SK-N-SH treated with all-trans-retinoic acid at 6 μM for 48 hours (cell line): ENCODE measurements around the gene OR6M1.

Source experiments
- ATAC-seq: fragments of 200-7000 bp; cut with Tn5 transposase; 3 replicates; pipeline ENCODE4 v1.9.1; 2020; ENCODE audit warnings: mild to moderate bottlenecking, moderate library complexity
- ARNTL ChIP-seq: fragments of 450-650 bp; formaldehyde crosslinking; IDR thresholded peaks from 2 replicates; pipeline ENCODE4 v1.5.0; 2020; ENCODE audit warnings: low read depth, mild to moderate bottlenecking, moderate library complexity, borderline replicate concordance
- BACH2 ChIP-seq: fragments of 250-450 bp; sonication (Bioruptor Pico); IDR thresholded peaks from 2 replicates; pipeline ENCODE4 v1.9.0; 2021; ENCODE audit warnings: mild to moderate bottlenecking, borderline replicate concordance
- CREB5 ChIP-seq: fragments of 250-450 bp; sonication (Bioruptor Pico); IDR thresholded peaks from 2 replicates; pipeline ENCODE4 v1.5.1; 2020; ENCODE audit warnings: low read depth, mild to moderate bottlenecking, moderate library complexity
- CSDC2 ChIP-seq: fragments of 250-450 bp; sonication (Bioruptor Pico); IDR thresholded peaks from 2 replicates; pipeline ENCODE4 v1.5.0; 2020; ENCODE audit warnings: mild to moderate bottlenecking, moderate library complexity
- CSRNP3 ChIP-seq: fragments of 250-450 bp; sonication (Bioruptor Pico); IDR thresholded peaks from 2 replicates; pipeline ENCODE4 v1.5.1; 2021; ENCODE audit warnings: mild to moderate bottlenecking, moderate library complexity
- ESRRG ChIP-seq: fragments of 250-450 bp; sonication (Bioruptor Pico); IDR thresholded peaks from 2 replicates; pipeline ENCODE4 v1.6.1; 2021; ENCODE audit warnings: mild to moderate bottlenecking
- GLIS3 ChIP-seq: fragments of 250-450 bp; sonication (Bioruptor Pico); IDR thresholded peaks from 2 replicates; pipeline ENCODE4 v1.5.0; 2020; ENCODE audit warnings: mild to moderate bottlenecking, moderate library complexity
- ISL1 ChIP-seq: fragments of 250-450 bp; sonication (Bioruptor Pico); IDR thresholded peaks from 2 replicates; pipeline ENCODE4 v2.1.2; 2022; ENCODE audit warnings: mild to moderate bottlenecking, moderate library complexity
- OSR1 ChIP-seq: fragments of 250-450 bp; sonication (Bioruptor Pico); IDR thresholded peaks from 2 replicates; pipeline ENCODE4 v1.8.0; 2022; ENCODE audit warnings: moderate library complexity, mild to moderate bottlenecking, inconsistent platforms
- POU6F1 ChIP-seq: fragments of 250-450 bp; sonication (Bioruptor Pico); IDR thresholded peaks from 2 replicates; pipeline ENCODE4 v1.8.0; 2021; ENCODE audit warnings: low read depth, mild to moderate bottlenecking, moderate library complexity, borderline replicate concordance
- PPARA ChIP-seq: fragments of 250-450 bp; sonication (Bioruptor Pico); IDR thresholded peaks from 2 replicates; pipeline ENCODE4 v1.5.0; 2020; ENCODE audit warnings: mild to moderate bottlenecking, borderline replicate concordance
- RARB ChIP-seq: fragments of 250-450 bp; sonication (Bioruptor Pico); IDR thresholded peaks from 2 replicates; pipeline ENCODE4 v1.8.0; 2021; ENCODE audit warnings: mild to moderate bottlenecking, moderate library complexity
- SNAI2 ChIP-seq: fragments of 250-450 bp; sonication (Bioruptor Pico); IDR thresholded peaks from 2 replicates; pipeline ENCODE4 v1.5.0; 2020; ENCODE audit warnings: mild to moderate bottlenecking, moderate library complexity
- TCF4 ChIP-seq: fragments of 250-450 bp; sonication (Bioruptor Pico); IDR thresholded peaks from 2 replicates; pipeline ENCODE4 v1.8.0; 2021; ENCODE audit warnings: mild to moderate bottlenecking, moderate library complexity, borderline replicate concordance
- TOX ChIP-seq: fragments of 250-450 bp; sonication (Bioruptor Pico); IDR thresholded peaks from 2 replicates; pipeline ENCODE4 v1.8.0; 2021; ENCODE audit warnings: mild to moderate bottlenecking, moderate library complexity, borderline replicate concordance
- TSHZ2 ChIP-seq: fragments of 250-450 bp; sonication (Bioruptor Pico); IDR thresholded peaks from 2 replicates; pipeline ENCODE4 v1.5.0; 2020; ENCODE audit warnings: mild to moderate bottlenecking, moderate library complexity
- ZC3H10 ChIP-seq: fragments of 250-450 bp; sonication (Bioruptor Pico); IDR thresholded peaks from 2 replicates; pipeline ENCODE4 v1.5.1; 2021; ENCODE audit warnings: mild to moderate bottlenecking, moderate library complexity
- ZFP3 ChIP-seq: fragments of 250-450 bp; sonication (Bioruptor Pico); IDR thresholded peaks from 2 replicates; pipeline ENCODE4 v1.5.0; 2020; ENCODE audit warnings: mild to moderate bottlenecking, moderate library complexity
- ZFP30 ChIP-seq: fragments of 450-650 bp; formaldehyde crosslinking; IDR thresholded peaks from 2 replicates; pipeline ENCODE4 v1.5.0; 2022; ENCODE audit warnings: mild to moderate bottlenecking, moderate library complexity
- ZNF565 ChIP-seq: fragments of 450-650 bp; formaldehyde crosslinking; conservative IDR thresholded peaks from 2 replicates; pipeline ENCODE4 v1.5.0; 2020; ENCODE audit warnings: low read depth, mild to moderate bottlenecking, moderate library complexity
- ZNF70 ChIP-seq: fragments of 450-650 bp; formaldehyde crosslinking; IDR thresholded peaks from 2 replicates; pipeline ENCODE4 v1.5.0; 2020; ENCODE audit warnings: mild to moderate bottlenecking, moderate library complexity
- ZNF8 ChIP-seq: fragments of 450-650 bp; formaldehyde crosslinking; IDR thresholded peaks from 2 replicates; pipeline ENCODE4 v1.5.0; 2020; ENCODE audit warnings: mild to moderate bottlenecking, moderate library complexity

OR6M1 gene

GRCh38 chr11:123851110-123851509 is 45.0 kb upstream of the OR6M1 start:
- TF ChIP-seq TCF4 (CRISPR knock-in tag) (no peak), BACH2 (CRISPR knock-in tag) (no peak), POU6F1 (CRISPR knock-in tag) (no peak), ARNTL (no peak), TOX (CRISPR knock-in tag) (no peak), ZFP3 (no peak), ISL1 (CRISPR knock-in tag) (no peak), ZNF8 (CRISPR knock-in tag) (no peak), ZC3H10 (CRISPR knock-in tag) (no peak), ZFP30 (CRISPR knock-in tag) (no peak), ESRRG (no peak), ZNF565 (no peak), ZNF70 (CRISPR knock-in tag) (no peak)
- ATAC-seq, result no peak

- TF ChIP-seq ARNTL (no peak), PPARA (no peak), TOX (CRISPR knock-in tag) (no peak), CREB5 (CRISPR knock-in tag) (no peak), ZFP30 (CRISPR knock-in tag) (no peak), ZC3H10 (CRISPR knock-in tag) (no peak), ISL1 (CRISPR knock-in tag) (no peak), BACH2 (CRISPR knock-in tag) (no peak), CSRNP3 (no peak), ESRRG (no peak), SNAI2 (CRISPR knock-in tag) (no peak), OSR1 (CRISPR knock-in tag) (no peak), RARB (no peak)
- ATAC-seq, result no peak
Measured at GRCh38 chr11:123841174-123841573, 35.0 kb upstream of the OR6M1 start.

- no peak for TF ChIP-seq ISL1 (CRISPR knock-in tag)
- no peak for TF ChIP-seq TSHZ2 (CRISPR knock-in tag)
- no peak for TF ChIP-seq OSR1 (CRISPR knock-in tag)
- no peak for TF ChIP-seq ESRRG
- no peak for TF ChIP-seq TOX (CRISPR knock-in tag)
- no peak for TF ChIP-seq ZC3H10 (CRISPR knock-in tag)
- no peak for TF ChIP-seq PPARA
- TF ChIP-seq RARB, result no peak
- TF ChIP-seq ZFP3, result no peak
- no peak for TF ChIP-seq TCF4 (CRISPR knock-in tag)
- TF ChIP-seq GLIS3 (CRISPR knock-in tag), result no peak
- TF ChIP-seq BACH2 (CRISPR knock-in tag), result no peak
- TF ChIP-seq SNAI2 (CRISPR knock-in tag), result no peak
- no peak for TF ChIP-seq CSDC2 (CRISPR knock-in tag)
- no peak for TF ChIP-seq ARNTL
- TF ChIP-seq ZNF565, result no peak
- TF ChIP-seq, all 23 proteins: peak for 0
- ATAC-seq, result no peak
Measured at GRCh38 chr11:123839131-123839530, 33.0 kb upstream of the OR6M1 start.

GRCh38 chr11:123838659-123839058 is 32.5 kb upstream of the OR6M1 start:
- no peak for ATAC-seq
- TF ChIP-seq ZNF565, result no peak
- TF ChIP-seq CSDC2 (CRISPR knock-in tag), result no peak
- TF ChIP-seq ARNTL, result no peak
- TF ChIP-seq TCF4 (CRISPR knock-in tag), result no peak
- no peak for TF ChIP-seq PPARA
- no peak for TF ChIP-seq CREB5 (CRISPR knock-in tag)
- no peak for TF ChIP-seq ESRRG
